WTC11 (cell line): Measurements from ENCODE around the gene ADGRD2. TPM values are rescaled to one million over a fixed set of nuclear protein-coding genes. Genes with fewer than 3 reads are reported as not detected.

ENCODE experiments used
- ATAC-seq: fragments of 200-7000 bp; cut with Tn5 transposase; 2 replicates; pipeline ENCODE4 v1.10.0; 2021; ENCODE audit warnings: mild to moderate bottlenecking, moderate library complexity
- CTCF ChIA-PET: fragments of 300-600 bp; sonication (Branson Sonifier 250); formaldehyde crosslinking; loops from one replicate; lab custom pipeline; 2021; ENCODE audit warnings: antibody characterized with exemption; lab: Charles Lee
- POLR2A ChIA-PET: fragments of 350-600 bp; sonication (Branson Sonifier 250); formaldehyde crosslinking; loops from one replicate; lab custom pipeline; 2021; ENCODE audit warnings: antibody characterized with exemption; lab: Charles Lee
- DNase-seq: peaks from one replicate; pipeline ENCODE4 v3.0.0; 2021; ENCODE audit warnings: low spot score
- H3K27ac Mint-ChIP-seq: 2 replicates; pipeline ENCODE4 v1.8.0; 2021; ENCODE audit warnings: mixed read lengths
- H3K27me3 Mint-ChIP-seq: 2 replicates; pipeline ENCODE4 v1.8.0; 2021; ENCODE audit warnings: low read depth, mild to moderate bottlenecking, moderate library complexity, mixed read lengths
- H3K36me3 Mint-ChIP-seq: 2 replicates; pipeline ENCODE4 v1.8.0; 2021; ENCODE audit warnings: mixed read lengths
- H3K4me1 Mint-ChIP-seq: 2 replicates; pipeline ENCODE4 v1.8.0; 2022; ENCODE audit warnings: mixed read lengths
- H3K4me3 Mint-ChIP-seq: 2 replicates; pipeline ENCODE4 v1.8.0; 2021; ENCODE audit warnings: mild to moderate bottlenecking, moderate library complexity, mixed read lengths
- H3K9me3 Mint-ChIP-seq: 2 replicates; pipeline ENCODE4 v1.8.0; 2021; ENCODE audit warnings: mixed read lengths
- ELF4 ChIP-seq: sonication (generic); formaldehyde crosslinking; IDR thresholded peaks from 2 replicates; pipeline ENCODE4 v1.8.1; 2022; ENCODE audit warnings: low read depth, mild to moderate bottlenecking, moderate library complexity, missing genetic modification reagents
- ESRRA ChIP-seq: sonication (generic); formaldehyde crosslinking; IDR thresholded peaks from 2 replicates; pipeline ENCODE4 v1.8.1; 2022; ENCODE audit warnings: mild to moderate bottlenecking, missing genetic modification reagents, borderline replicate concordance
- GRHL2 ChIP-seq: fragments of 250-450 bp; sonication (Bioruptor Pico); IDR thresholded peaks from 2 replicates; pipeline ENCODE4 v1.8.0; 2022; ENCODE audit warnings: mild to moderate bottlenecking, moderate library complexity; ENCODE audit not compliant: insufficient replicate concordance, severe bottlenecking
- NR2C2 ChIP-seq: sonication (generic); formaldehyde crosslinking; IDR thresholded peaks from 2 replicates; pipeline ENCODE4 v1.8.0; 2022; ENCODE audit warnings: mild to moderate bottlenecking, missing genetic modification reagents
- PRRX2 ChIP-seq: fragments of 250-450 bp; sonication (Bioruptor Pico); IDR thresholded peaks from 2 replicates; pipeline ENCODE4 v1.8.0; 2021; ENCODE audit warnings: mild to moderate bottlenecking
- ZBTB21 ChIP-seq: sonication (generic); formaldehyde crosslinking; IDR thresholded peaks from 2 replicates; pipeline ENCODE4 v1.8.1; 2023; ENCODE audit warnings: mild to moderate bottlenecking, missing genetic modification reagents, borderline replicate concordance
- ZNF121 ChIP-seq: sonication (generic); formaldehyde crosslinking; IDR thresholded peaks from 2 replicates; pipeline ENCODE4 v1.8.0; 2023; ENCODE audit warnings: missing genetic modification reagents
- ZNF317 ChIP-seq: sonication (generic); formaldehyde crosslinking; IDR thresholded peaks from 2 replicates; pipeline ENCODE4 v1.8.1; 2023; ENCODE audit warnings: low read depth, mild to moderate bottlenecking, moderate library complexity, missing genetic modification reagents, borderline replicate concordance
- total RNA-seq: library from RNA; stranded (reverse); gene quantifications from 3 replicates; pipeline ENCODE4 v1.2.3, GENCODE V29; 2021
- TF ChIP-seq, protein P1 (sequence below): sonication (generic); formaldehyde crosslinking; IDR thresholded peaks from 2 replicates; pipeline ENCODE4 v1.8.1; 2022; ENCODE audit warnings: low read depth, mild to moderate bottlenecking, moderate library complexity, missing genetic modification reagents, borderline replicate concordance
- TF ChIP-seq, protein P2 (sequence below): fragments of 250-450 bp; sonication (Bioruptor Pico); IDR thresholded peaks from 2 replicates; pipeline ENCODE4 v1.9.0; 2021; ENCODE audit warnings: mild to moderate bottlenecking, borderline replicate concordance
- TF ChIP-seq, protein P3 (sequence below): sonication (generic); formaldehyde crosslinking; IDR thresholded peaks from 2 replicates; pipeline ENCODE4 v1.8.1; 2022; ENCODE audit warnings: mild to moderate bottlenecking, missing genetic modification reagents, moderate library complexity, borderline replicate concordance
- TF ChIP-seq, protein P4 (sequence below): sonication (generic); formaldehyde crosslinking; IDR thresholded peaks from 2 replicates; pipeline ENCODE4 v1.8.1; 2023; ENCODE audit warnings: mild to moderate bottlenecking, missing genetic modification reagents
- TF ChIP-seq, protein P5 (sequence below): sonication (generic); formaldehyde crosslinking; IDR thresholded peaks from 2 replicates; pipeline ENCODE4 v1.8.0; 2023; ENCODE audit warnings: mild to moderate bottlenecking, missing genetic modification reagents
- TF ChIP-seq, protein P6 (sequence below): sonication (generic); formaldehyde crosslinking; IDR thresholded peaks from 2 replicates; pipeline ENCODE4 v1.8.1; 2023; ENCODE audit warnings: mild to moderate bottlenecking, missing genetic modification reagents
- TF ChIP-seq, protein P7 (sequence below): sonication (generic); formaldehyde crosslinking; conservative IDR thresholded peaks from 2 replicates; pipeline ENCODE4 v1.8.1; 2022; ENCODE audit warnings: mild to moderate bottlenecking, missing genetic modification reagents
- TF ChIP-seq, protein P8 (sequence below): fragments of 250-450 bp; sonication (Bioruptor Pico); IDR thresholded peaks from 2 replicates; pipeline ENCODE4 v1.9.0; 2021; ENCODE audit warnings: moderate library complexity, mild to moderate bottlenecking, inconsistent platforms, borderline replicate concordance

Gene ADGRD2
- total RNA-seq, 1 experiment from 2014 or later: 0.61 TPM

DNA sequence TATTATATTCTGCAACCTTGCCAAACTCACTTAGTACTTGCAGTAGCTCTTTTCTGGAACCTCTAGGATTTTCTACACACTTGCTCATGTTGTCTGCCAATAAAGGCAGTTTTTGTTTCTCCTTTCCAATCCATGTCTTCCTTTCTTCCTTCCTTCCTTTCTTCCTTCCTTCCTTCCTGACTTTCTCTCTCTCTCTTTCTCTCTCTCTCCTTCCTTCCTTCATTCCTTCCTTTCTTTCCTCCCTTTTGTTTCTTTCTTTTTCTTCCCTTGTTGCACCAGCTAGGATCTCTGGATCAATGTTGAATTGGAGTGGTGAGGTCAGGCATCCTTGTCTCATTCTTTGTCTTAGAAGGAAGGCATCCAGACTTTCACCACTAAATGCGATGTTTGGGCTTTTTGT is 12.5 kb downstream of the ADGRD2 start:
- DNase-seq (no peak), ATAC-seq (no peak)
- Mint-ChIP-seq H3K27ac (no peak overlapping the region), H3K9me3 (peaks cover 6% of the 10 kb centered on the region), H3K36me3 (no peaks in the 10 kb centered on the region), H3K4me3 (no peak overlapping the region), H3K27me3 (no peaks in the 10 kb centered on the region; the same call in none of the 2 replicates), H3K4me1 (no peaks in the 10 kb centered on the region)
- POLR2A ChIA-PET: no interaction called here
- CTCF ChIA-PET: interaction anchor here (0.8 kb wide), 2 partner anchors 35 to 44 kb away, joined by 3 read pairs; no protein-coding TSS in a partner anchor
- TF ChIP-seq, protein P1, sequence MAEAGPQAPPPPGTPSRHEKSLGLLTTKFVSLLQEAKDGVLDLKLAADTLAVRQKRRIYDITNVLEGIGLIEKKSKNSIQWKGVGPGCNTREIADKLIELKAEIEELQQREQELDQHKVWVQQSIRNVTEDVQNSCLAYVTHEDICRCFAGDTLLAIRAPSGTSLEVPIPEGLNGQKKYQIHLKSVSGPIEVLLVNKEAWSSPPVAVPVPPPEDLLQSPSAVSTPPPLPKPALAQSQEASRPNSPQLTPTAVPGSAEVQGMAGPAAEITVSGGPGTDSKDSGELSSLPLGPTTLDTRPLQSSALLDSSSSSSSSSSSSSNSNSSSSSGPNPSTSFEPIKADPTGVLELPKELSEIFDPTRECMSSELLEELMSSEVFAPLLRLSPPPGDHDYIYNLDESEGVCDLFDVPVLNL (CRISPR knock-in tag): no peak
- TF ChIP-seq, protein P2, sequence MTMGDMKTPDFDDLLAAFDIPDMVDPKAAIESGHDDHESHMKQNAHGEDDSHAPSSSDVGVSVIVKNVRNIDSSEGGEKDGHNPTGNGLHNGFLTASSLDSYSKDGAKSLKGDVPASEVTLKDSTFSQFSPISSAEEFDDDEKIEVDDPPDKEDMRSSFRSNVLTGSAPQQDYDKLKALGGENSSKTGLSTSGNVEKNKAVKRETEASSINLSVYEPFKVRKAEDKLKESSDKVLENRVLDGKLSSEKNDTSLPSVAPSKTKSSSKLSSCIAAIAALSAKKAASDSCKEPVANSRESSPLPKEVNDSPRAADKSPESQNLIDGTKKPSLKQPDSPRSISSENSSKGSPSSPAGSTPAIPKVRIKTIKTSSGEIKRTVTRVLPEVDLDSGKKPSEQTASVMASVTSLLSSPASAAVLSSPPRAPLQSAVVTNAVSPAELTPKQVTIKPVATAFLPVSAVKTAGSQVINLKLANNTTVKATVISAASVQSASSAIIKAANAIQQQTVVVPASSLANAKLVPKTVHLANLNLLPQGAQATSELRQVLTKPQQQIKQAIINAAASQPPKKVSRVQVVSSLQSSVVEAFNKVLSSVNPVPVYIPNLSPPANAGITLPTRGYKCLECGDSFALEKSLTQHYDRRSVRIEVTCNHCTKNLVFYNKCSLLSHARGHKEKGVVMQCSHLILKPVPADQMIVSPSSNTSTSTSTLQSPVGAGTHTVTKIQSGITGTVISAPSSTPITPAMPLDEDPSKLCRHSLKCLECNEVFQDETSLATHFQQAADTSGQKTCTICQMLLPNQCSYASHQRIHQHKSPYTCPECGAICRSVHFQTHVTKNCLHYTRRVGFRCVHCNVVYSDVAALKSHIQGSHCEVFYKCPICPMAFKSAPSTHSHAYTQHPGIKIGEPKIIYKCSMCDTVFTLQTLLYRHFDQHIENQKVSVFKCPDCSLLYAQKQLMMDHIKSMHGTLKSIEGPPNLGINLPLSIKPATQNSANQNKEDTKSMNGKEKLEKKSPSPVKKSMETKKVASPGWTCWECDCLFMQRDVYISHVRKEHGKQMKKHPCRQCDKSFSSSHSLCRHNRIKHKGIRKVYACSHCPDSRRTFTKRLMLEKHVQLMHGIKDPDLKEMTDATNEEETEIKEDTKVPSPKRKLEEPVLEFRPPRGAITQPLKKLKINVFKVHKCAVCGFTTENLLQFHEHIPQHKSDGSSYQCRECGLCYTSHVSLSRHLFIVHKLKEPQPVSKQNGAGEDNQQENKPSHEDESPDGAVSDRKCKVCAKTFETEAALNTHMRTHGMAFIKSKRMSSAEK: no peak
- TF ChIP-seq ZNF317 (CRISPR knock-in tag): no peak

DNA sequence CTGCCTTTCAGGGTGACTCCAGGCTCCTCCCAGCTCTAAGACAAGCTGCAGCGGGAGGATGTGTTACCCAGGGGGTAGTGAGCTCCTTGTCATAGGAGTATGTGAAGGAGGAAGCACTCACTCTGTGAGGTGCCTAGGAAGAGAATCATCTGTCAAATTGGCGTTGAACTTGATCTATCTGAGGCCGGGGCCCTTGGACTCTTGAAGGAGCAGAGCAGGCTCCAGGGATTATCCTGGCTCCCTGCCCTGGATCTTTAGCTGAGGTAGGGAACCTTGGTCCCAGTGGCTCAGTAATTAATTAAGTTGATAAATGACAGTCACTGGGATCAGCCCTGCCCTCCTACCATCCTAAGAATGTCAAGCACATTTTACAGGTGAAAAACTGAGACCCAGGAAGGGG is 15.5 kb downstream of the ADGRD2 start:
- H3K27me3 Mint-ChIP-seq: no peaks in the 10 kb centered on the region; the same call in none of the 2 replicates
- no peak for TF ChIP-seq ESRRA (CRISPR knock-in tag)
- no peak for TF ChIP-seq ZNF121 (CRISPR knock-in tag)
- TF ChIP-seq ZBTB21: no peak
- TF ChIP-seq PRRX2: no peak
- TF ChIP-seq GRHL2 (CRISPR knock-in tag): no peak
- TF ChIP-seq, protein P3, sequence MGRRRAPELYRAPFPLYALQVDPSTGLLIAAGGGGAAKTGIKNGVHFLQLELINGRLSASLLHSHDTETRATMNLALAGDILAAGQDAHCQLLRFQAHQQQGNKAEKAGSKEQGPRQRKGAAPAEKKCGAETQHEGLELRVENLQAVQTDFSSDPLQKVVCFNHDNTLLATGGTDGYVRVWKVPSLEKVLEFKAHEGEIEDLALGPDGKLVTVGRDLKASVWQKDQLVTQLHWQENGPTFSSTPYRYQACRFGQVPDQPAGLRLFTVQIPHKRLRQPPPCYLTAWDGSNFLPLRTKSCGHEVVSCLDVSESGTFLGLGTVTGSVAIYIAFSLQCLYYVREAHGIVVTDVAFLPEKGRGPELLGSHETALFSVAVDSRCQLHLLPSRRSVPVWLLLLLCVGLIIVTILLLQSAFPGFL (CRISPR knock-in tag): no peak
- no peak for TF ChIP-seq NR2C2 (CRISPR knock-in tag)
- no peak for TF ChIP-seq ELF4 (CRISPR knock-in tag)
- TF ChIP-seq, protein P4, sequence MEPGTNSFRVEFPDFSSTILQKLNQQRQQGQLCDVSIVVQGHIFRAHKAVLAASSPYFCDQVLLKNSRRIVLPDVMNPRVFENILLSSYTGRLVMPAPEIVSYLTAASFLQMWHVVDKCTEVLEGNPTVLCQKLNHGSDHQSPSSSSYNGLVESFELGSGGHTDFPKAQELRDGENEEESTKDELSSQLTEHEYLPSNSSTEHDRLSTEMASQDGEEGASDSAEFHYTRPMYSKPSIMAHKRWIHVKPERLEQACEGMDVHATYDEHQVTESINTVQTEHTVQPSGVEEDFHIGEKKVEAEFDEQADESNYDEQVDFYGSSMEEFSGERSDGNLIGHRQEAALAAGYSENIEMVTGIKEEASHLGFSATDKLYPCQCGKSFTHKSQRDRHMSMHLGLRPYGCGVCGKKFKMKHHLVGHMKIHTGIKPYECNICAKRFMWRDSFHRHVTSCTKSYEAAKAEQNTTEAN (CRISPR knock-in tag): no peak
- TF ChIP-seq, protein P5, sequence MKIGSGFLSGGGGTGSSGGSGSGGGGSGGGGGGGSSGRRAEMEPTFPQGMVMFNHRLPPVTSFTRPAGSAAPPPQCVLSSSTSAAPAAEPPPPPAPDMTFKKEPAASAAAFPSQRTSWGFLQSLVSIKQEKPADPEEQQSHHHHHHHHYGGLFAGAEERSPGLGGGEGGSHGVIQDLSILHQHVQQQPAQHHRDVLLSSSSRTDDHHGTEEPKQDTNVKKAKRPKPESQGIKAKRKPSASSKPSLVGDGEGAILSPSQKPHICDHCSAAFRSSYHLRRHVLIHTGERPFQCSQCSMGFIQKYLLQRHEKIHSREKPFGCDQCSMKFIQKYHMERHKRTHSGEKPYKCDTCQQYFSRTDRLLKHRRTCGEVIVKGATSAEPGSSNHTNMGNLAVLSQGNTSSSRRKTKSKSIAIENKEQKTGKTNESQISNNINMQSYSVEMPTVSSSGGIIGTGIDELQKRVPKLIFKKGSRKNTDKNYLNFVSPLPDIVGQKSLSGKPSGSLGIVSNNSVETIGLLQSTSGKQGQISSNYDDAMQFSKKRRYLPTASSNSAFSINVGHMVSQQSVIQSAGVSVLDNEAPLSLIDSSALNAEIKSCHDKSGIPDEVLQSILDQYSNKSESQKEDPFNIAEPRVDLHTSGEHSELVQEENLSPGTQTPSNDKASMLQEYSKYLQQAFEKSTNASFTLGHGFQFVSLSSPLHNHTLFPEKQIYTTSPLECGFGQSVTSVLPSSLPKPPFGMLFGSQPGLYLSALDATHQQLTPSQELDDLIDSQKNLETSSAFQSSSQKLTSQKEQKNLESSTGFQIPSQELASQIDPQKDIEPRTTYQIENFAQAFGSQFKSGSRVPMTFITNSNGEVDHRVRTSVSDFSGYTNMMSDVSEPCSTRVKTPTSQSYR (CRISPR knock-in tag): no peak
- TF ChIP-seq, protein P6, sequence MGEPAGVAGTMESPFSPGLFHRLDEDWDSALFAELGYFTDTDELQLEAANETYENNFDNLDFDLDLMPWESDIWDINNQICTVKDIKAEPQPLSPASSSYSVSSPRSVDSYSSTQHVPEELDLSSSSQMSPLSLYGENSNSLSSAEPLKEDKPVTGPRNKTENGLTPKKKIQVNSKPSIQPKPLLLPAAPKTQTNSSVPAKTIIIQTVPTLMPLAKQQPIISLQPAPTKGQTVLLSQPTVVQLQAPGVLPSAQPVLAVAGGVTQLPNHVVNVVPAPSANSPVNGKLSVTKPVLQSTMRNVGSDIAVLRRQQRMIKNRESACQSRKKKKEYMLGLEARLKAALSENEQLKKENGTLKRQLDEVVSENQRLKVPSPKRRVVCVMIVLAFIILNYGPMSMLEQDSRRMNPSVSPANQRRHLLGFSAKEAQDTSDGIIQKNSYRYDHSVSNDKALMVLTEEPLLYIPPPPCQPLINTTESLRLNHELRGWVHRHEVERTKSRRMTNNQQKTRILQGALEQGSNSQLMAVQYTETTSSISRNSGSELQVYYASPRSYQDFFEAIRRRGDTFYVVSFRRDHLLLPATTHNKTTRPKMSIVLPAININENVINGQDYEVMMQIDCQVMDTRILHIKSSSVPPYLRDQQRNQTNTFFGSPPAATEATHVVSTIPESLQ (CRISPR knock-in tag): no peak
- TF ChIP-seq, protein P7, sequence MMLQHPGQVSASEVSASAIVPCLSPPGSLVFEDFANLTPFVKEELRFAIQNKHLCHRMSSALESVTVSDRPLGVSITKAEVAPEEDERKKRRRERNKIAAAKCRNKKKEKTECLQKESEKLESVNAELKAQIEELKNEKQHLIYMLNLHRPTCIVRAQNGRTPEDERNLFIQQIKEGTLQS (CRISPR knock-in tag): no peak
- TF ChIP-seq, protein P8, sequence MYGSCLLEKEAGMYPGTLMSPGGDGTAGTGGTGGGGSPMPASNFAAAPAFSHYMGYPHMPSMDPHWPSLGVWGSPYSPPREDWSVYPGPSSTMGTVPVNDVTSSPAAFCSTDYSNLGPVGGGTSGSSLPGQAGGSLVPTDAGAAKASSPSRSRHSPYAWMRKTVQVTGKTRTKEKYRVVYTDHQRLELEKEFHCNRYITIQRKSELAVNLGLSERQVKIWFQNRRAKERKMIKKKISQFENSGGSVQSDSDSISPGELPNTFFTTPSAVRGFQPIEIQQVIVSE (CRISPR knock-in tag): no peak
- ATAC-seq (no peak), DNase-seq (no peak)
- ChIA-PET CTCF (interaction anchor here (0.8 to 0.9 kb wide), 3 partner anchors 45 to 387 kb away, joined by 3 to 4 read pairs (median 3); partner anchors contain the start of gene WDR38), POLR2A (no interaction called here)
- no peaks in the 10 kb centered on the region for H3K4me1 Mint-ChIP-seq
- no peak overlapping the region for H3K27ac Mint-ChIP-seq
- no peaks in the 10 kb centered on the region for H3K36me3 Mint-ChIP-seq
- H3K4me3 Mint-ChIP-seq: no peak overlapping the region
- H3K9me3 Mint-ChIP-seq: peaks cover 1% of the 10 kb centered on the region
